K562 (cell line): Measurements from ENCODE around the gene UFSP2. TPM values are rescaled to one million over a fixed set of nuclear protein-coding genes. Genes with fewer than 3 reads are reported as not detected.

Experiments used
- ADNP ChIP-seq: fragments of 200-800 bp; sonication (Bioruptor generic); IDR thresholded peaks from 2 replicates; pipeline ENCODE4 v1.6.1; 2016; ENCODE audit warnings: missing genetic modification characterization, missing compliant biosample characterization
- BRD9 ChIP-seq: fragments of 450-650 bp; IDR thresholded peaks from 2 replicates; pipeline ENCODE4 v1.6.1; 2018; ENCODE audit warnings: low read depth; ENCODE audit not compliant: partially characterized antibody
- CBFA2T2 ChIP-seq: fragments of 450-650 bp; conservative IDR thresholded peaks from 2 replicates; pipeline ENCODE4 v1.6.1; 2017; ENCODE audit warnings: mild to moderate bottlenecking
- FOXK1 ChIP-seq: sonication (generic); formaldehyde crosslinking; IDR thresholded peaks from 2 replicates; pipeline ENCODE4 v1.8.0; 2022; ENCODE audit warnings: missing genetic modification reagents, mild to moderate bottlenecking, borderline replicate concordance
- FOXP1 ChIP-seq: sonication (generic); formaldehyde crosslinking; IDR thresholded peaks from 2 replicates; pipeline ENCODE4 v1.8.0; 2022; ENCODE audit warnings: mild to moderate bottlenecking, missing genetic modification reagents
- KAT2B ChIP-seq: IDR thresholded peaks from one replicate; pipeline ENCODE4 v1.6.1; 2012; ENCODE audit warnings: low read depth, mild to moderate bottlenecking, control low read depth, inconsistent platforms, low read length, moderate library complexity
- MAFF ChIP-seq: IDR thresholded peaks from 2 replicates; pipeline ENCODE4 v1.6.1; 2012; ENCODE audit warnings: low read length, improper control_type of control experiment
- NUFIP1 ChIP-seq: fragments of 450-650 bp; IDR thresholded peaks from 2 replicates; pipeline ENCODE4 v1.6.1; 2018; ENCODE audit not compliant: partially characterized antibody
- POLR2H ChIP-seq: IDR thresholded peaks from 2 replicates; pipeline ENCODE4 v1.6.1; 2016; ENCODE audit warnings: missing genetic modification characterization, low read depth, mild to moderate bottlenecking, control low read depth, missing compliant biosample characterization, moderate library complexity
- SMC3 ChIP-seq: conservative IDR thresholded peaks from 2 replicates; pipeline ENCODE4 v1.6.1; 2011; ENCODE audit warnings: low read depth, low read length, improper control_type of control experiment; ENCODE audit not compliant: insufficient read depth
- TAL1 ChIP-seq: fragments of 450-650 bp; IDR thresholded peaks from 2 replicates; pipeline ENCODE4 v1.6.1; 2016; ENCODE audit warnings: mild to moderate bottlenecking
- THRAP3 ChIP-seq: fragments of 450-650 bp; IDR thresholded peaks from 2 replicates; pipeline ENCODE4 v1.6.1; 2016; ENCODE audit warnings: mild to moderate bottlenecking, inconsistent platforms, borderline replicate concordance
- TOE1 ChIP-seq, 2 experiments: fragments of 450-650 bp in 1 of 2; sonication (generic) in 1 of 2; formaldehyde crosslinking in 1 of 2; IDR thresholded peaks; 2 replicates each; pipeline versions ENCODE4 v1.7.1 to v1.8.0; 2016 to 2022; ENCODE audit warnings: borderline replicate concordance in 2 of 2, mild to moderate bottlenecking in 2 of 2, antibody characterized with exemption in 1 of 2, inconsistent platforms in 1 of 2, low read depth in 1 of 2, missing genetic modification reagents in 1 of 2, moderate library complexity in 1 of 2
- USF1 ChIP-seq: sonication (generic); formaldehyde crosslinking; IDR thresholded peaks from 2 replicates; pipeline ENCODE4 v1.9.0; 2022; ENCODE audit warnings: mild to moderate bottlenecking, missing genetic modification reagents
- ZNF175 ChIP-seq: fragments of 200-800 bp; sonication (Bioruptor generic); IDR thresholded peaks from 2 replicates; pipeline ENCODE4 v1.6.1; 2016; ENCODE audit warnings: low read depth, mild to moderate bottlenecking, missing genetic modification characterization, missing compliant biosample characterization
- ZNF24 ChIP-seq: fragments of 450-650 bp; IDR thresholded peaks from 2 replicates; pipeline ENCODE4 v1.6.1; 2016
- ZNF584 ChIP-seq: fragments of 200-800 bp; sonication (Bioruptor generic); IDR thresholded peaks from 2 replicates; pipeline ENCODE4 v1.6.1; 2016; ENCODE audit warnings: low read depth, mild to moderate bottlenecking, missing genetic modification characterization, missing compliant biosample characterization
- ZNF639 ChIP-seq, 2 experiments: fragments of 200-800 bp in 1 of 2; sonication (Bioruptor generic) in 1 of 2; sonication (generic) in 1 of 2; formaldehyde crosslinking in 1 of 2; IDR thresholded peaks in 1 of 2; conservative IDR thresholded peaks in 1 of 2; 2 replicates each; pipeline versions ENCODE4 v1.5.0 to v1.6.1; 2016 to 2020; ENCODE audit warnings: missing compliant biosample characterization in 1 of 2, missing genetic modification characterization in 1 of 2, missing genetic modification reagents in 1 of 2
- ZNF644 ChIP-seq: fragments of 200-800 bp; sonication (Bioruptor generic); IDR thresholded peaks from 2 replicates; pipeline ENCODE4 v1.6.1; 2016; ENCODE audit warnings: low read depth, missing genetic modification characterization, missing compliant biosample characterization
- ZNF764 ChIP-seq: fragments of 250-450 bp; sonication (Bioruptor Pico); IDR thresholded peaks from 2 replicates; pipeline ENCODE4 v1.4.0; 2020; ENCODE audit warnings: low read depth, mild to moderate bottlenecking, moderate library complexity
- ZSCAN32 ChIP-seq: fragments of 450-650 bp; formaldehyde crosslinking; IDR thresholded peaks from 2 replicates; pipeline ENCODE4 v1.4.0; 2020; ENCODE audit warnings: mild to moderate bottlenecking, moderate library complexity
- polyA plus RNA-seq, 8 experiments: library from polyadenylated mRNA; depleted of rRNA in 4 of 8; stranded (reverse) in 5 of 8; unstranded in 3 of 8; fragments of >200 nt; fragmentation: Nextera tagmentation in 2 of 8; fragmentation: Illumina TruSeq in 1 of 8; extraction: Ambion mirVana in 2 of 8; extraction: Trizol in 1 of 8; gene quantifications; 2 replicates each; pipeline versions ENCODE4 v1.2.1 to v1.2.3, GENCODE V29; 2011 to 2014; ENCODE audit warnings: inconsistent platforms in 1 of 8, missing spikeins in 1 of 8
- total RNA-seq, 7 experiments: library from RNA; depleted of rRNA in 6 of 7; stranded (reverse); fragments of >200 nt in 6 of 7; fragmentation: Illumina TruSeq in 2 of 7; extraction: Trizol in 2 of 7; gene quantifications; 2 replicates each; pipeline versions ENCODE4 v1.2.1 to v1.2.3, GENCODE V29; 2011 to 2021; ENCODE audit warnings: low replicate concordance in 1 of 7
- TF ChIP-seq, protein P1 (sequence below): fragments of 250-450 bp; sonication (Bioruptor Pico); IDR thresholded peaks from 2 replicates; pipeline ENCODE4 v1.5.0; 2020; ENCODE audit warnings: mild to moderate bottlenecking
- TF ChIP-seq, protein P2 (sequence below): fragments of 250-450 bp; sonication (Bioruptor Pico); IDR thresholded peaks from 2 replicates; pipeline ENCODE4 v1.8.0; 2021; ENCODE audit warnings: borderline replicate concordance, mild to moderate bottlenecking, moderate library complexity; ENCODE audit not compliant: poor library complexity, severe bottlenecking

UFSP2 gene
- total and polyA plus RNA-seq, 9 of the 15 experiments (the other 6 are each of a cell fraction or from before 2014, with no cell fraction given): 20.1 to 55.8 (median 26.6) TPM

DNA sequence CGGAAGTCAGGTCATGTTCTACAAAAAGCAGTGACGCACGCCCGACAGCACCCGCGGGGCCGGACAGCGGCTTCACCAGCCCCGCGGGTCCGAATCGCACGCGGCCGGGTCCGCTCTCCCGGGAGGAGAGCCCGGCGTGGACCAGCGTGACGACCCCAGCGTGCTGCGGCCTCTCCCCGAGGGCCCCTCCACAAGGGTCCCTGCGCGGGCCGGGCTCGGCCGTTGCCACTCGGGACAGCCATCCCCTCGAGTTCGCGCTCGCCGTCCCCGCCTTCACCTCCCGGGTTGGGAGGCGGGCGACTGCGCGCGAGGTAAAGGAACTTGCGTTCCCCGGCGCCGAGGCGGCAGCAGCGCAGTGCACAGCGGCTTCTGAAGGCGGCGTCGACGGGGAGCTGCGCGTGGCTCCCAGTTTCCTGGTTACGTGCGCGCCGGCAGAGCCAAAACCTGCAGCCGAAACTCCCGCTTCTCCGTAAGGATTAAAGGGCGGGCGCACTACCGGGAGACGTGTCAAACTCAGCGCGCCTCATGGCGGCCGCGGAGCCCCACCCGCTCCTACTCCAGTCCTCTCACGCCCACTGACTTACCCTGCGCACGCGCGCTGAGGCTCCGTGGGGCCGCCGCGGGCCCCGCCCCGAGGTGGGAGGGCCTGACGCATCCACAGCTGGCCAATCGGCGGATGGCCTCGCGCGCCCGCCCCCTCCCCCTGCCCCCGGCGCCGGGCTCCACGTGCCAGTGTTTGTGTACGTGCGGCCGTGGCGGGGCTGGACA lies 29.6 kb downstream of the UFSP2 start (continued):
- peak; percentile 54; the same call in 1 of the 2 replicates for TF ChIP-seq TOE1 (IDR thresholded peaks at IDR 0.05; ENCODE audit: borderline replicate concordance)
- peak; percentile 44; the same call in 1 of the 2 replicates for TF ChIP-seq TOE1 (CRISPR knock-in tag; IDR thresholded peaks at IDR 0.05; ENCODE audit: borderline replicate concordance, low read depth)
- peak; percentile 91; the same call in 1 of the 2 replicates for TF ChIP-seq FOXK1
- no peak for TF ChIP-seq NUFIP1
- TF ChIP-seq ZNF644: no peak
- no peak for TF ChIP-seq ZNF764 (CRISPR knock-in tag)
- peak; percentile 69; the same call in 1 of the 2 replicates for TF ChIP-seq ZNF175 (CRISPR knock-in tag)
- TF ChIP-seq CBFA2T2: no peak
- TF ChIP-seq MAFF: no peak
- TF ChIP-seq POLR2H: 0 out of 2 replicates have a peak, but pooled peaks have one; percentile 3
- TF ChIP-seq ZNF24: no peak
- TF ChIP-seq ZSCAN32 (CRISPR knock-in tag): 0 out of 2 replicates have a peak, but pooled peaks have one; percentile 30
- peak; percentile 84 for TF ChIP-seq FOXP1
- no peak for TF ChIP-seq THRAP3
- TF ChIP-seq TAL1: no peak
- TF ChIP-seq ADNP (tag): no peak
- TF ChIP-seq SMC3: 0 out of 2 replicates have a peak, but pooled peaks have one; percentile 4
- TF ChIP-seq, protein P1, sequence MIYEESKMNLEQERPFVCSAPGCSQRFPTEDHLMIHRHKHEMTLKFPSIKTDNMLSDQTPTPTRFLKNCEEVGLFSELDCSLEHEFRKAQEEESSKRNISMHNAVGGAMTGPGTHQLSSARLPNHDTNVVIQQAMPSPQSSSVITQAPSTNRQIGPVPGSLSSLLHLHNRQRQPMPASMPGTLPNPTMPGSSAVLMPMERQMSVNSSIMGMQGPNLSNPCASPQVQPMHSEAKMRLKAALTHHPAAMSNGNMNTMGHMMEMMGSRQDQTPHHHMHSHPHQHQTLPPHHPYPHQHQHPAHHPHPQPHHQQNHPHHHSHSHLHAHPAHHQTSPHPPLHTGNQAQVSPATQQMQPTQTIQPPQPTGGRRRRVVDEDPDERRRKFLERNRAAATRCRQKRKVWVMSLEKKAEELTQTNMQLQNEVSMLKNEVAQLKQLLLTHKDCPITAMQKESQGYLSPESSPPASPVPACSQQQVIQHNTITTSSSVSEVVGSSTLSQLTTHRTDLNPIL (CRISPR knock-in tag): no peak
- TF ChIP-seq ZNF639 (CRISPR knock-in tag; conservative IDR thresholded peaks at IDR 0.05 in 1 of 2, IDR thresholded peaks at IDR 0.05 in 1 of 2): no peak
- TF ChIP-seq BRD9: no peak
- TF ChIP-seq KAT2B: no peak
- no peak for TF ChIP-seq ZNF584 (CRISPR knock-in tag)
- peak; percentile 72 for TF ChIP-seq USF1 (CRISPR knock-in tag)
- TF ChIP-seq, protein P2, sequence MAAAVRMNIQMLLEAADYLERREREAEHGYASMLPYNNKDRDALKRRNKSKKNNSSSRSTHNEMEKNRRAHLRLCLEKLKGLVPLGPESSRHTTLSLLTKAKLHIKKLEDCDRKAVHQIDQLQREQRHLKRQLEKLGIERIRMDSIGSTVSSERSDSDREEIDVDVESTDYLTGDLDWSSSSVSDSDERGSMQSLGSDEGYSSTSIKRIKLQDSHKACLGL (CRISPR knock-in tag): peak; percentile 38
